Measurements from ENCODE around the gene IFT88.

- TF ChIP-seq TCF12 (IDR thresholded peaks at IDR 0.05; ENCODE audit: low read depth): no peak
- no peak for TF ChIP-seq EP300 (IDR thresholded peaks at IDR 0.05; ENCODE audit: borderline replicate concordance)
- TF ChIP-seq MAX (IDR thresholded peaks at IDR 0.05): no peak
Measured at GRCh38 chr13:20714563-20715329, 147.8 kb downstream of the IFT88 start.

All from Ishikawa (cell line).